Activated naive CD4-positive, alpha-beta T cell treated with anti-CD3 and anti-CD28 coated beads, Interleukin-2, amount 50 U/mL, for 24 hours (primary cell): ENCODE results near the gene TMEM176A.

Source experiments
- H3K27ac Mint-ChIP-seq: one replicate; pipeline ENCODE4 v1.8.0; 2021; ENCODE audit warnings: mild to moderate bottlenecking, mixed read lengths
- H3K27me3 Mint-ChIP-seq: one replicate; pipeline ENCODE4 v1.8.0; 2021; ENCODE audit warnings: mixed read lengths
- H3K36me3 Mint-ChIP-seq: one replicate; pipeline ENCODE4 v1.8.0; 2021; ENCODE audit warnings: mixed read lengths
- H3K4me1 Mint-ChIP-seq: one replicate; pipeline ENCODE4 v1.8.0; 2021; ENCODE audit warnings: mixed read lengths
- H3K4me3 Mint-ChIP-seq: one replicate; pipeline ENCODE4 v1.8.0; 2021; ENCODE audit warnings: mild to moderate bottlenecking, mixed read lengths
- H3K9me3 Mint-ChIP-seq: one replicate; pipeline ENCODE4 v1.8.0; 2021; ENCODE audit warnings: mixed read lengths

TMEM176A gene

GRCh38 chr7:150848561-150849115, 48.1 kb downstream of the TMEM176A start:
- Mint-ChIP-seq H3K27ac (no peak overlapping the region), H3K27me3 (peaks cover 10% of the 10 kb centered on the region), H3K36me3 (no peaks in the 10 kb centered on the region), H3K4me1 (no peaks in the 10 kb centered on the region), H3K4me3 (no peak overlapping the region), H3K9me3 (no peaks in the 10 kb centered on the region)

GRCh38 chr7:150849204-150849775, 48.7 kb downstream of the TMEM176A start:
- Mint-ChIP-seq H3K4me3 (no peak overlapping the region), H3K9me3 (no peaks in the 10 kb centered on the region), H3K27me3 (peaks cover 10% of the 10 kb centered on the region), H3K27ac (no peak overlapping the region), H3K4me1 (no peaks in the 10 kb centered on the region), H3K36me3 (no peaks in the 10 kb centered on the region)

GRCh38 chr7:150850273-150850672, 49.7 kb downstream of the TMEM176A start:
- Mint-ChIP-seq H3K4me1 (no peaks in the 10 kb centered on the region), H3K9me3 (no peaks in the 10 kb centered on the region), H3K4me3 (no peak overlapping the region), H3K36me3 (no peaks in the 10 kb centered on the region), H3K27ac (no peak overlapping the region), H3K27me3 (peaks cover 11% of the 10 kb centered on the region)

GRCh38 chr7:150851492-150852370, 51.2 kb downstream of the TMEM176A start:
- H3K4me1 Mint-ChIP-seq = no peaks in the 10 kb centered on the region
- H3K27me3 Mint-ChIP-seq = peaks cover 11% of the 10 kb centered on the region
- H3K9me3 Mint-ChIP-seq = no peaks in the 10 kb centered on the region
- no peak overlapping the region for H3K4me3 Mint-ChIP-seq
- no peak overlapping the region for H3K27ac Mint-ChIP-seq
- H3K36me3 Mint-ChIP-seq = no peaks in the 10 kb centered on the region

- Mint-ChIP-seq H3K27me3 (peaks cover 11% of the 10 kb centered on the region), H3K36me3 (no peaks in the 10 kb centered on the region), H3K4me3 (no peak within 1 kb of the TSS), H3K27ac (no peak within 1 kb of the TSS), H3K4me1 (no peaks in the 10 kb centered on the region), H3K9me3 (no peaks in the 10 kb centered on the region)
Measured at GRCh38 chr7:150852371-150852905, 51.9 kb downstream of the TMEM176A start, which contains the start of gene AOC1. Gene AOC1 (plus strand): TSS chr7:150852517. CDS start chr7:150856471, 3,954 bp downstream.

- H3K9me3 Mint-ChIP-seq = no peaks in the 10 kb centered on the region
- H3K4me1 Mint-ChIP-seq = no peaks in the 10 kb centered on the region
- no peak overlapping the region for H3K4me3 Mint-ChIP-seq
- no peaks in the 10 kb centered on the region for H3K36me3 Mint-ChIP-seq
- H3K27ac Mint-ChIP-seq = no peak overlapping the region
- H3K27me3 Mint-ChIP-seq = peaks cover 11% of the 10 kb centered on the region
Measured at GRCh38 chr7:150854066-150855000, 53.8 kb downstream of the TMEM176A start.
